GM23248 (cell line): ENCODE measurements around the gene CYP11A1.

Source experiments
- EZH2 ChIP-seq: fragments of 200-600 bp; sonication (generic); IDR thresholded peaks from 2 replicates; pipeline ENCODE4 v1.6.1; 2018; ENCODE audit warnings: antibody characterized with exemption, mild to moderate bottlenecking; ENCODE audit not compliant: insufficient read depth, poor library complexity, severe bottlenecking
- EZH2phosphoT487 ChIP-seq: fragments of 200-600 bp; sonication (generic); IDR thresholded peaks from 2 replicates; pipeline ENCODE4 v1.6.1; 2018; ENCODE audit warnings: antibody characterized with exemption, moderate library complexity, mild to moderate bottlenecking, low read depth; ENCODE audit not compliant: insufficient read depth

GRCh38 chr15:74337146-74337545, 30.3 kb downstream of the CYP11A1 start:
- TF ChIP-seq EZH2phosphoT487 (no peak), EZH2 (no peak)
